Measurements from ENCODE around the gene SLC7A6.

The SLC7A6 gene

DNA sequence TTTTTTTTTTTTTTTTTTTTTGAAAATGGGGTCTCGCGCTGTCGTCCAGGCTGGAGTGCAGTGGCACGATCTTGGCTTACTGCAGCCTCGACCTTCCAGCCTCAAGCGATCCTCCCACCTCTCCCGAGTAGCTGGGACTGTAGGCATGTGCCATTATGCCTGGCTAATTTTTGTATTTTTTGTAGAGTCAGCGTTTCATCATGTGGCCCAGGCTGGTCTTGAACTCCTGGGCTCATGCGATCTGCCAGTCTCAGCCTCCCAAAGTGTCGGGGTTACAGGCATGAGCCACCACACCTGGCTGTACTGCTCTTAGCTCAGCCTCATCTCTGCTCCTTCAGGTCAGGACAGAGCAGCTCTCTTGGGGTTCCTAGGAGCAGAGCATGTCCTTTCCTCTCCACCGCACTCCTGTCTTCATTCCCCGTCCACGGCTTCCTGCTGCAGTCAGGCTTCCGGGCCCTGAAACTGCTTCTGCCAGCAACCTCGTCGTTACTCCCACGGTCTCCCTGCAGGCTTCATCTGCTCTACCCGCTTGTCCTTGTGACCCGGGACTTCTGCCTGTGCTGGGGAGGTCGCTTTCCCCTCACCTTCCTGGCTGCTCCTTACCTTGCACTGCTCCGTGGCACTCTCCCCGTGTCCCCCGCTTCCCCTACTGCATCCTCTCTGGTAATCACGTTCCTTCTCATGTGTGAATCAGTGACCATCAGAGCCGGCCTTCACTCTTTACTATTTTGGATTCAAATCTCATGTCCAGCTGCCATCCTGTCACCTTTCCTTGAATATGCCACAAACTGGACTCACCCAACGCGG lies 84.5 kb downstream of the SLC7A6 start:
- no peak for DNase-seq

DNA sequence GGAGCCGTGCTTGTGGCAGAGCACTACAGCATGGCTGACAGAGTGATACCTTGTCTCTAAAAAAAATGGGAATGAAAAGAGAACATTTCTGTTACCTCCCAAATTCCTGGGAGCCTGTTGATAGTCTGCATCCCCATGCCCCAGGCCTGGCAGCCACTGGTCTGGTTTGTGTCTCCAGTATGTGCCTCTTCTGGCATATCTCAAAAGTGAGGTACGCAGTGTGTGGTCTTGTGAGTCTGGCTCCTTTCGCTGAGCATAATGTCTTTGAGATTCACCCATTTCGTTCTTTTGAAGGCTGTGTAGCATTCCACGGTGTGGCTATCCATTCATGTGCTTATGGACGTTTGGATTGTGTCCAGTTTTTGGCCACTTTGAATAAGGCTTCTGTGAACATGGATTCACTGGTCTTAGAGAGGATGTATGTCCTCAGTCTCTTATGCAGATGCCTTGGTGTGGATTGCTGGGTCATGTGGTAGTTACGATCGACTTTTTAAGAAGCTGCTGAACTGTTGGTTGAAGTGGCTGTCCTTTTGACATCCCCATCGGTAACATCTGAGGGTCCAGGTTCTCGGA lies 85.6 kb downstream of the SLC7A6 start:
- no peak for DNase-seq

DNA sequence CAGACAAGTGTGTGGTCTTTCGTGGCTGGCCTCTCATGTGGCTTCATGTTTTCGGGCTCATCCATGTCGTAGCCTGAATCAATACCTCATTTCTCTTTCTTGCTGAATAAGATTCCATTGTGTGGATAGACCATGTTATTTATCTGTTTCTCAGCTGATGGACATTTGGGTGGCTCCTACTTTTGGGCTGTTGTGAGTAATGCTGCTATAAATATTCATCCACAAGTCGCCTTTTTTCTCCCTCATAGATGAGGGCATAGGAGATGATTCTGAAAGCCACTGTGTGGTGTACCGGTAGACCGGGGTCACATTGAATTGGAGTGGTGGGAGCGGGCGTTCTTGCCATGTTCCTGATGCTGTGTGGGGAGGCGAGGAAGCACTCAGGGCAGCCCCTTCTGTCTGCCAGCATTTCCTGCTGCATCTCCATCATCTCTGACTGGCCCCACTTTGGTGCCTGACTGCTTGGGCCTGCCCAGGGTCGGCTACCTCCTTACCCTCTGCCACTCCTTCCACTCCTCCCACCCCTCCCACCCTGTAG lies 86.6 kb downstream of the SLC7A6 start:
- no peak for DNase-seq

All from NCI-H524 treated with DMSO at 0.1 percent for 48 hours (cell line).